Nephron progenitor cell (in vitro differentiated cells): ENCODE data around the gene CHRM4.

Experiments used
- DNase-seq: peaks from one replicate; pipeline ENCODE4 v3.0.0; 2021
- H3K27ac Mint-ChIP-seq: 2 replicates; pipeline ENCODE4 v1.8.0; 2021; ENCODE audit warnings: mild to moderate bottlenecking, moderate library complexity, mixed read lengths
- H3K27me3 Mint-ChIP-seq: 2 replicates; pipeline ENCODE4 v1.8.0; 2021; ENCODE audit warnings: mild to moderate bottlenecking, low read depth, mixed read lengths; ENCODE audit not compliant: poor library complexity
- H3K36me3 Mint-ChIP-seq: 2 replicates; pipeline ENCODE4 v1.8.0; 2021; ENCODE audit warnings: low read depth, mixed read lengths
- H3K4me1 Mint-ChIP-seq: 2 replicates; pipeline ENCODE4 v1.8.0; 2021; ENCODE audit warnings: mixed read lengths
- H3K4me3 Mint-ChIP-seq: 2 replicates; pipeline ENCODE4 v1.8.0; 2021; ENCODE audit warnings: mild to moderate bottlenecking, moderate library complexity, mixed read lengths
- H3K9me3 Mint-ChIP-seq: 2 replicates; pipeline ENCODE4 v1.8.0; 2021; ENCODE audit warnings: mild to moderate bottlenecking, moderate library complexity, mixed read lengths
- CTCF ChIP-seq: fragments of 200-600 bp; sonication (generic); IDR thresholded peaks from 2 replicates; pipeline ENCODE4 v1.5.0; 2021; ENCODE audit warnings: antibody characterized with exemption

CHRM4 gene

GRCh38 chr11:46390331-46391171 is 1.0 kb downstream of the CHRM4 start:
- TF ChIP-seq CTCF, result no peak
- Mint-ChIP-seq H3K27me3 (peaks cover 76% of the 10 kb centered on the region), H3K27ac (no peak overlapping the region), H3K4me3 (peak overlapping the region; percentile 60), H3K4me1 (peaks cover 44% of the 10 kb centered on the region), H3K36me3 (peaks cover 6% of the 10 kb centered on the region), H3K9me3 (no peaks in the 10 kb centered on the region)
- no peak for DNase-seq

- DNase-seq, result peak; percentile 91
- no peaks in the 10 kb centered on the region for H3K9me3 Mint-ChIP-seq
- H3K4me1 Mint-ChIP-seq, result peaks cover 48% of the 10 kb centered on the region
- TF ChIP-seq CTCF, result peak; percentile 86
- peaks cover 15% of the 10 kb centered on the region for H3K36me3 Mint-ChIP-seq
- peak overlapping the region; percentile 60 for H3K4me3 Mint-ChIP-seq
- H3K27me3 Mint-ChIP-seq, result peaks cover 83% of the 10 kb centered on the region
- H3K27ac Mint-ChIP-seq, result no peak overlapping the region
Measured at GRCh38 chr11:46389450-46390330, 1.9 kb downstream of the CHRM4 start.

GRCh38 chr11:46388619-46389449 is 2.7 kb downstream of the CHRM4 start:
- DNase-seq, result no peak
- Mint-ChIP-seq H3K4me1 (peaks cover 54% of the 10 kb centered on the region), H3K27me3 (peaks cover 77% of the 10 kb centered on the region), H3K9me3 (no peaks in the 10 kb centered on the region), H3K4me3 (peak overlapping the region; percentile 10), H3K36me3 (peaks cover 19% of the 10 kb centered on the region), H3K27ac (no peak overlapping the region)
- no peak for TF ChIP-seq CTCF

- Mint-ChIP-seq H3K27me3 (peaks cover 70% of the 10 kb centered on the region), H3K36me3 (peaks cover 20% of the 10 kb centered on the region), H3K4me1 (peaks cover 59% of the 10 kb centered on the region), H3K9me3 (no peaks in the 10 kb centered on the region), H3K27ac (no peak overlapping the region), H3K4me3 (peak overlapping the region; percentile 10)
- DNase-seq, result no peak
- TF ChIP-seq CTCF, result no peak
Measured at GRCh38 chr11:46387919-46388618, 3.5 kb downstream of the CHRM4 start.

GRCh38 chr11:46387456-46387855 is 4.1 kb downstream of the CHRM4 start:
- Mint-ChIP-seq H3K9me3 (no peaks in the 10 kb centered on the region), H3K27ac (no peak overlapping the region), H3K27me3 (peaks cover 64% of the 10 kb centered on the region), H3K36me3 (peaks cover 20% of the 10 kb centered on the region), H3K4me1 (peaks cover 56% of the 10 kb centered on the region), H3K4me3 (no peak overlapping the region)
- no peak for DNase-seq
- TF ChIP-seq CTCF, result no peak
